HG03095 (cell line): Measurements from ENCODE around the gene ALDOA.
"Not testable (repeated sequence)": the region's sequence is repeated elsewhere in the genome, so short reads cannot be mapped to it uniquely, and the experiment has no call there.

Experiments used
- ATAC-seq: cut with Tn5 transposase; IDR thresholded peaks from one replicate; pipeline ENCODE4 v1.9.1; 2021; ENCODE audit warnings: moderate library complexity; ENCODE audit not compliant: unreplicated experiment

ALDOA gene

GRCh38 chr16:30114411-30114810, 48.9 kb downstream of the ALDOA start:
- ATAC-seq = no peak

- ATAC-seq = not testable (repeated sequence)
These were observed 49.3 kb downstream of the ALDOA start for GRCh38 chr16:30114833-30115232.

- no peak for ATAC-seq
These were observed 49.7 kb downstream of the ALDOA start for GRCh38 chr16:30115238-30115637.

GRCh38 chr16:30116291-30117207, 51.0 kb downstream of the ALDOA start:
- ATAC-seq = no peak

- no peak for ATAC-seq
These were observed 52.2 kb downstream of the ALDOA start for GRCh38 chr16:30117768-30118167.

- ATAC-seq = no peak
These were observed 53.9 kb downstream of the ALDOA start for GRCh38 chr16:30119428-30119827.
